Cardiac septum (tissue), 1 donor: ENCODE data around the gene RANGRF. TPM values are rescaled to one million over a fixed set of nuclear protein-coding genes. Genes with fewer than 3 reads are reported as not detected.
"Not testable (repeated sequence)": the region's sequence is repeated elsewhere in the genome, so short reads cannot be mapped to it uniquely, and the experiment has no call there.

Source experiments
- DNase-seq: peaks from one replicate; pipeline ENCODE4 v3.0.0-alpha.2; 2020; ENCODE audit warnings: low spot score
- intact Hi-C: fragments of 100-400 bp; cut with DNase I; formaldehyde crosslinking; loops from one replicate; pipeline ENCODE4 v1.14.0; 2022
- long read RNA-seq: library from polyadenylated mRNA; unstranded; transcript quantifications from one replicate; pipeline ENCODE4 v2.0.0, GENCODE V29; 2021
- total RNA-seq: library from RNA; stranded (reverse); fragmentation: NEBNext Ultra II Directional; extraction: Animal tissue kit (Norgen Biotek cat#: 25700); gene quantifications from one replicate; pipeline ENCODE4 v1.2.1, GENCODE V29; 2021
- donor health status: DM: no; HTN: no; CAD: no.

RANGRF gene
- total RNA-seq, result 23.7 TPM
- long read RNA-seq, transcript RANGRF-202 (4 exons, 1,074 nt), result minor isoform, 5 of 40 reads
- long read RNA-seq, transcript RANGRF-201 (5 exons, 1,009 nt), result major isoform, 23 of 40 reads
- long read RNA-seq, partial matches to known transcripts, result 8 of 40 reads
- long read RNA-seq, other reads (novel, unspliced or antisense), result 1 of 40 reads

GRCh38 chr17:8288336-8289102 lies at the start of gene RANGRF:
Gene RANGRF, plus strand, starts transcription at chr17:8288670. Its CDS starts 119 bp downstream, at chr17:8288789.
- DNase-seq, result peak; percentile 94
- intact Hi-C loops, result no loop called here

- intact Hi-C loops, result no loop called here
- DNase-seq, result no peak
Observed at GRCh38 chr17:8243827-8244226, 44.6 kb upstream of the RANGRF start.

- intact Hi-C loops, result no loop called here
- no peak for DNase-seq
Observed at GRCh38 chr17:8244768-8245167, 43.7 kb upstream of the RANGRF start.

- intact Hi-C loops, result loop anchor here (2.0 kb wide), 2 partner anchors 22 to 46 kb away; partner anchors contain the start of gene SLC25A35
Observed at GRCh38 chr17:8248751-8249607, 39.5 kb upstream of the RANGRF start, which contains the start of gene PFAS. Gene PFAS, plus strand, starts transcription at chr17:8249289. Its CDS starts 4,649 bp downstream, at chr17:8253938.

GRCh38 chr17:8249621-8250500 lies 38.6 kb upstream of the RANGRF start:
- intact Hi-C loops, result loop anchor here (2.0 kb wide), 2 partner anchors 23 to 45 kb away; partner anchors contain the start of gene SLC25A35

More at GRCh38 chr17:8248751-8249607, 39.5 kb upstream of the RANGRF start, which contains the start of gene PFAS:
- peak; percentile 98 for DNase-seq

GRCh38 chr17:8251411-8251810 lies 37.1 kb upstream of the RANGRF start:
- intact Hi-C loops, result not testable (repeated sequence)

More at GRCh38 chr17:8249621-8250500, 38.6 kb upstream of the RANGRF start:
- no peak for DNase-seq

GRCh38 chr17:8253801-8254200 lies 34.7 kb upstream of the RANGRF start:
- intact Hi-C loops, result no loop called here
- no peak for DNase-seq

More at GRCh38 chr17:8251411-8251810, 37.1 kb upstream of the RANGRF start:
- DNase-seq, result not testable (repeated sequence)

GRCh38 chr17:8254881-8255280 lies 33.6 kb upstream of the RANGRF start:
- no peak for DNase-seq
- intact Hi-C loops, result no loop called here

- no peak for DNase-seq
- intact Hi-C loops, result no loop called here
Observed at GRCh38 chr17:8255499-8255898, 33.0 kb upstream of the RANGRF start.

GRCh38 chr17:8256291-8256690 lies 32.2 kb upstream of the RANGRF start:
- DNase-seq, result no peak
- intact Hi-C loops, result no loop called here

GRCh38 chr17:8256691-8257090 lies 31.8 kb upstream of the RANGRF start:
- no peak for DNase-seq
- intact Hi-C loops, result no loop called here

- no peak for DNase-seq
- intact Hi-C loops, result no loop called here
Observed at GRCh38 chr17:8257801-8258200, 30.7 kb upstream of the RANGRF start.

- intact Hi-C loops, result no loop called here
- no peak for DNase-seq
Observed at GRCh38 chr17:8264320-8264719, 24.1 kb upstream of the RANGRF start.

GRCh38 chr17:8264836-8265542 lies 23.5 kb upstream of the RANGRF start:
- intact Hi-C loops, result no loop called here
- no peak for DNase-seq

GRCh38 chr17:8266648-8267479 lies 21.6 kb upstream of the RANGRF start:
- intact Hi-C loops, result no loop called here
- no peak for DNase-seq

- DNase-seq, result no peak
- intact Hi-C loops, result no loop called here
Observed at GRCh38 chr17:8267480-8268147, 20.9 kb upstream of the RANGRF start.
